SK-N-MC (cell line): Measurements from ENCODE around the gene MAGEA6.
"Not testable (repeated sequence)": the region's sequence is repeated elsewhere in the genome, so short reads cannot be mapped to it uniquely, and the experiment has no call there.

Source experiments
- EZH2 ChIP-seq: fragments of 200-600 bp; sonication (generic); IDR thresholded peaks from one replicate; pipeline ENCODE4 v1.6.1; 2017; ENCODE audit warnings: antibody characterized with exemption
- FOXP2 ChIP-seq: optimal IDR thresholded peaks from 2 replicates; pipeline ENCODE3; 2011; ENCODE audit warnings: mild to moderate bottlenecking, moderate library complexity; ENCODE audit not compliant: insufficient read depth; ENCODE audit errors: extremely low read length, control extremely low read depth
- POLR2AphosphoS5 ChIP-seq: IDR thresholded peaks from 2 replicates; pipeline ENCODE4 v1.6.1; 2012; ENCODE audit warnings: mild to moderate bottlenecking, low read depth, low read length, borderline replicate concordance

DNA sequence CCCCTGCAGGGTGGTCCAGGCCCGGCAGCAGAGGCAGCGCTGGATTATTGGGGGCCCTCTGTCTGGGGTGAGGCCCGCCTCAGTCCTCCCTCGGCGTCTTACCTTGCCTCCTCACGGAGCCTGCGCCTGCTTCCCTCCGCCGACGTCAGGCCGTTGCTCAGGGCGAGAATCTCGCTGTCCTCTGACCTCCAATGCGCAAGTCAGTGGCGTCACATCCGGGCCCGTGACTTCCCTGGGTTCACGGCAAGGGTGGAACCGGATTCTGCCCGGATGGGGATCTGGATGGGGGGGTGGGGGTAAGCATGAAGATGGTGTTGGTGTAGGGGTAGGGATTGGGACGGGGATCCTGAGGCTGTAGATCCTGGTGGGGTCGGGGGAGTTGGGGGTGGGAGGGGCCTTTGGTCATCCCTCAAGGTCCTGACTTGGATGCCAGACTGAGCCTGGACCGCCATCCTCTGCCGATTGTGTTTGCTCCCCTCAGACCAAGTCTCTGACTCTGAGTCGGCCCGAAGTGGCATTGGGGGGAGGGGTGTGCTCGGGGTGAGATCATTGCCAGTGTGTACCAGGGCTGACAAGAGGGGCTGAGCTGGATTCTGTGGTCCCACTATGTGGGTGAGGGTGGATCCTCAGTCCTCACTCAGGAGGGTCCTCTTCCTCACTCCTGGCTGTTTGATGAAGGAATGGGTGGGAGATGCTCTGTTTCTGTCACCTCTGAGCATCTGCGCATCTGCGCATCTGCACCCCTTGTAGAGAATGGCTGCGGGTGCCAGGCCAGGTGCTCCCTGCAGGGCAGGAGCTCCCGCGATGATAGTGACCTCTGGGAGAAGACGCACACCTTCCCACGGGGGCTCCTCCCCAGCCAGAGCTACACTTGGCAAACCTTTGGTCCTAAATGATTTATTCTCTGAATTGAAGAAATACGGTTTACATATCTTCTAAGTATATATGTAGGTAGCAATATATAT, 15.5 kb downstream of the MAGEA6 start, which contains the start of gene MAGEA2:
- TF ChIP-seq POLR2AphosphoS5, EZH2, FOXP2: not testable (repeated sequence)
